ENCODE measurements around the gene CYBA. TPM values are rescaled to one million over a fixed set of nuclear protein-coding genes. Genes with fewer than 3 reads are reported as not detected.

Gene CYBA
- 100 to 1,000 TPM; 169 to 295 TPM for total RNA-seq

DNA sequence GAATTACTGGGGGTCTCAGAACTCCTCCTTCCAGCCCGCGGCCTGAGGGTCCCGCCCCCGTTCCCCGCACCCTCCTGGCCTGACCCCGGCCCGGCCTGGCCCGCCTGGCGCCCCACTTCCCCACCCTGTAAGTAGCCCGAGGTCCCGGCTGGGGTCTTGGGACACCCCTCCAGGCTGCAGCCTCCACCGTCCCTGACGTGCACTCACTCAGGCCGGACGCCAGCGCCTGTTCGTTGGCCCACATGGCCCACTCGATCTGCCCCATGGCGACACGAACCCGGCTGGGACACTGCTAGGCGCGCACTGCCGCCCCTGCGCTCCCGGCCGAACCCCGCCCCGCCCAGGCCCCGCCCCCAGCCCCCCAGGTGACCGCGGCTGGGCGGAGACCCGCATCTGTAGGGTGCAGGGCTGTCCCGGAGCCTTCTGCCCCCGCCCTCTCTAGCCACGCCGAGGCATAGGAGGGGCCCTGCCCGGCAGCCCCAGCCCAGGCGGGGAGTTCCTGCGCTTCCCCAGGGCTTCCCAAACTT lies at the start of gene CYBA:
TSS of gene CYBA (minus strand) at position 305 of the 527 bp plus-strand sequence. CDS start at position 265, 40 bp downstream.
- Histone ChIP-seq H3K27me3 (replicated peaks; ENCODE audit: insufficient read depth) (no peaks in the 10 kb centered on the region), H3K9me3 (no peaks in the 10 kb centered on the region), H3K36me3 (peaks cover 17% of the 10 kb centered on the region), H3K4me1 (ENCODE audit: control insufficient read depth in 1 of 2, low read depth in 2 of 2) (peaks cover 7 to 15% of the 10 kb centered on the region in 2 donors), H3K27ac (peak within 1 kb of the TSS in 1 of 2 donors; percentile 39), H3K4me3 (peak within 1 kb of the TSS; percentile 74)
- ATAC-seq (ENCODE audit: insufficient number of reproducible peaks, low FRiP score, low read depth): peak; percentile 17
- DNase-seq (ENCODE audit: low spot score): no peak
- TF ChIP-seq, protein P1, sequence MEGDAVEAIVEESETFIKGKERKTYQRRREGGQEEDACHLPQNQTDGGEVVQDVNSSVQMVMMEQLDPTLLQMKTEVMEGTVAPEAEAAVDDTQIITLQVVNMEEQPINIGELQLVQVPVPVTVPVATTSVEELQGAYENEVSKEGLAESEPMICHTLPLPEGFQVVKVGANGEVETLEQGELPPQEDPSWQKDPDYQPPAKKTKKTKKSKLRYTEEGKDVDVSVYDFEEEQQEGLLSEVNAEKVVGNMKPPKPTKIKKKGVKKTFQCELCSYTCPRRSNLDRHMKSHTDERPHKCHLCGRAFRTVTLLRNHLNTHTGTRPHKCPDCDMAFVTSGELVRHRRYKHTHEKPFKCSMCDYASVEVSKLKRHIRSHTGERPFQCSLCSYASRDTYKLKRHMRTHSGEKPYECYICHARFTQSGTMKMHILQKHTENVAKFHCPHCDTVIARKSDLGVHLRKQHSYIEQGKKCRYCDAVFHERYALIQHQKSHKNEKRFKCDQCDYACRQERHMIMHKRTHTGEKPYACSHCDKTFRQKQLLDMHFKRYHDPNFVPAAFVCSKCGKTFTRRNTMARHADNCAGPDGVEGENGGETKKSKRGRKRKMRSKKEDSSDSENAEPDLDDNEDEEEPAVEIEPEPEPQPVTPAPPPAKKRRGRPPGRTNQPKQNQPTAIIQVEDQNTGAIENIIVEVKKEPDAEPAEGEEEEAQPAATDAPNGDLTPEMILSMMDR (IDR thresholded peaks at IDR 0.05): no peak

DNA sequence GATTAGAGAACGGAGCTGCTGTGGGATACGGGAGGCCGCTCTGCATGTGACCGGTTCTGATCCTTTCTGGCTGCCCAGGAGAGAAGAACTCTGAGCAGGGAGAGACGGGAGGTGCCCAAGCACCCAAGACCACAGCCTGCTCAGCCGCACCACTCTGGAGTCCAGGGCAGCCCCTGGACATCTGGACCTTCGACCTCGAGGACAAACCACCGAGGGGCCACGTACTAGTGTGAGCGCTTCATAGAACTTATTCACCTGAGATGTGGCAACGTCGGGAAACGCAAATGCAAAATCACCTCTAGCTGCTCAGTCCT lies 49.4 kb upstream of the CYBA start:
- DNase-seq (ENCODE audit: low spot score) (no peak), ATAC-seq (ENCODE audit: insufficient number of reproducible peaks, low FRiP score, low read depth) (no peak)
- Histone ChIP-seq H3K36me3 (peaks cover 14% of the 10 kb centered on the region), H3K4me1 (ENCODE audit: control insufficient read depth in 1 of 2, low read depth in 2 of 2) (peaks cover 15 to 18% of the 10 kb centered on the region in 2 donors), H3K4me3 (no peak overlapping the region), H3K9me3 (no peaks in the 10 kb centered on the region), H3K27me3 (replicated peaks; ENCODE audit: insufficient read depth) (no peaks in the 10 kb centered on the region), H3K27ac (no peak overlapping the region)
- TF ChIP-seq, protein P1 (IDR thresholded peaks at IDR 0.05): no peak

DNA sequence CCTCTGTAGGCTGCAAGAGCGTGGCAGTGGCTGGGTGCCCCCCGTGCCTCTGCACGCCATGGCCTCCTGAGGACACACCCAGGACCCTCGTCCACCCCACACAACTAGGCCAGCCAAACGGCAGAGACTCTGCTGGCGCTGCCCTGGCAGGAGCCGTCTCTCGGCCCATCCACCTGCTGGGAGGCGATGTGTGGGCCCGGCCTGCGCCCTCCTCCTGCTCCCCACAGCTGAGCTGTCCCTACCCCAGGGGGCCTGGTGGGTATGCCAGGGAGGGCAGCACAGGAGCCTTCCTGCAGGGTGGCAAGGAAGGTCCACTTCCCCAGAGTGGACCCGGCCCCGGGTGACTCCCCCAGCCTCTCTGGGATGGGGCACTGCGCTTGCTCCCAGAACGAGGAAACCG lies 48.3 kb upstream of the CYBA start:
- ATAC-seq (ENCODE audit: insufficient number of reproducible peaks, low FRiP score, low read depth) (no peak), DNase-seq (ENCODE audit: low spot score) (no peak)
- peaks cover 14% of the 10 kb centered on the region for H3K36me3 ChIP-seq
- H3K9me3 ChIP-seq: no peaks in the 10 kb centered on the region
- H3K4me1 ChIP-seq (ENCODE audit: control insufficient read depth in 1 of 2, low read depth in 2 of 2): peaks cover 4 to 7% of the 10 kb centered on the region in 2 donors
- TF ChIP-seq, protein P1 (IDR thresholded peaks at IDR 0.05): no peak
- no peak overlapping the region for H3K27ac ChIP-seq
- H3K27me3 ChIP-seq (replicated peaks; ENCODE audit: insufficient read depth): no peaks in the 10 kb centered on the region
- H3K4me3 ChIP-seq: no peak overlapping the region

DNA sequence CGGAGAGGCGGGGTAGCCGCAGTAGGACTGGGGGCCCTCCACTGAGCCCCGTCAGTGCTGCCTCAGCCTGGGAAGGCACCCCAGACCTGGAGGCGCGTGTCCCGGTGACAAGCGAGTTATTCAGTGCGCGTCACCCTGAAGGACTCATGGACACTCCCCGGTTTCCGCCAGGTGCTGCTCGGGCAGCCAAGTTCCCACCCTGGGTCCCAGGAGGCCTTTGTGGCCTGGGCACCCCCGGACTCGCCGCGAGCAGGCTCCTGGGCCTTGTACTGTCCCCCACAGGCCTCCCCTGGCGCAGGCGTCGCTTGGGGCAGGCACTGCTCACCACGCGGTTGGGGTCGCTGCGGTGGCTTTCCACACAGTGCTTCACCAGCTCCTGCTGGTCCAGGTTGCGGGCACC lies 47.8 kb upstream of the CYBA start:
- H3K27me3 ChIP-seq (replicated peaks; ENCODE audit: insufficient read depth): no peaks in the 10 kb centered on the region
- ATAC-seq (ENCODE audit: insufficient number of reproducible peaks, low FRiP score, low read depth): no peak

DNA sequence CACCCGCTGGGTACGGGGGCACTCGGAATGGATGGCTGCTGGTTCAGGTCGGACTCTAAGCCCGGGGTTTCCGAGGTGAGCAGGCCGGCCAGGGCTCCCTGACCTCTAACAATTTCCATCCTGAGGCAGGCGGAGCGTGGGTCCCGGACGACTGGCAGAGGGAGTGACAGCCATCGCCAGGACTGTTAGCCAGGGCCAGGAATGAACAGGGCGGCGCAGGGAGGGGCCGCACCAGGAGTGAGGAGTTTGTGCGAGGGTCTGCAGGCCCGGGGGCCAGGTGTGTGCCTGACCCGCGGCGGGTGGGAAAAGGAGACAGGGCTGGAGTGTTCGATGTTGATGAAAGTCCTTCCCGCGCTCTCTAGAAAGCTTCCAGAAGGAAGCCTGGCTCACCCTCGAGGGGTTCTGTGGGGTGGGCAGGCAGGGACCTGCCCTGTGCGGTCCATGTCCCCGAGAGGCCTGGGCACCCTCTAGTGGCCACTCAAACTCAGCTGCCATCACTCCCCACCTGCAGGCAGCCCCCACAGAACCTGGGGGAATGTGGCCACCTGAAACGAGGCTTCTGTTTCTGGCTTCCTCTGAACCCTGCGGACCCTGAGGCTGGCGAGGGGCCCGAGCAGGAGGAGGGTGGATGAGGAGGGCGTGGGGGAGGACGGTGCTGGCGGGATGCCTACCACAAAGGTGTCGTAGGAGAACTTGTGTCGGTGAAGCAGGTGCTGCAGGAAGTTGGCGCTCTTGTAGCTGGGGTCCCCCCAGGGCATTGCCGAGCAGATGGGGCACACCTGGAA lies 47.2 kb upstream of the CYBA start:
- TF ChIP-seq, protein P1 (IDR thresholded peaks at IDR 0.05): no peak
- no peak overlapping the region for H3K4me3 ChIP-seq
- H3K9me3 ChIP-seq: no peaks in the 10 kb centered on the region
- H3K4me1 ChIP-seq (ENCODE audit: control insufficient read depth in 1 of 2, low read depth in 2 of 2): peaks cover 3 to 6% of the 10 kb centered on the region in 2 donors
- no peak for DNase-seq (ENCODE audit: low spot score)
- H3K27ac ChIP-seq: no peak overlapping the region
- peaks cover 14% of the 10 kb centered on the region for H3K36me3 ChIP-seq
- ATAC-seq (ENCODE audit: insufficient number of reproducible peaks, low FRiP score, low read depth): no peak
- no peaks in the 10 kb centered on the region for H3K27me3 ChIP-seq (replicated peaks; ENCODE audit: insufficient read depth)

More for the DNA sequence above, 47.8 kb upstream of the CYBA start:
- H3K9me3 ChIP-seq: no peaks in the 10 kb centered on the region
- TF ChIP-seq, protein P1 (IDR thresholded peaks at IDR 0.05): no peak
- no peak overlapping the region for H3K27ac ChIP-seq
- H3K4me1 ChIP-seq (ENCODE audit: control insufficient read depth in 1 of 2, low read depth in 2 of 2): peaks cover 3 to 6% of the 10 kb centered on the region in 2 donors
- no peak for DNase-seq (ENCODE audit: low spot score)
- H3K4me3 ChIP-seq: no peak overlapping the region
- peaks cover 14% of the 10 kb centered on the region for H3K36me3 ChIP-seq
